HL-60 (cell line): ENCODE data around the gene RNF26.

ENCODE experiments used
- DNase-seq, 2 experiments: peaks; one replicate each; pipeline ENCODE4 v3.0.0-alpha.2; 2010 to 2020; ENCODE audit warnings: low read depth in 1 of 2, low spot score in 1 of 2
- H3K27ac ChIP-seq: fragments of 250-450 bp; sonication (Bioruptor Pico); replicated peaks from 2 replicates; pipeline ENCODE4 v1.5.1; 2020; ENCODE audit warnings: mild to moderate bottlenecking, moderate library complexity
- H3K27me3 ChIP-seq: fragments of 250-450 bp; sonication (Bioruptor Pico); 2 replicates; pipeline ENCODE4 v1.5.1; 2021; ENCODE audit warnings: mild to moderate bottlenecking, moderate library complexity; ENCODE audit not compliant: insufficient read depth, poor library complexity, severe bottlenecking
- H3K4me3 ChIP-seq: replicated peaks from 2 replicates; pipeline ENCODE4 v1.5.1; 2011; ENCODE audit warnings: mild to moderate bottlenecking, control low read depth, low read length; ENCODE audit not compliant: insufficient read depth
- CTCF ChIP-seq: IDR thresholded peaks from one replicate; pipeline ENCODE4 v1.5.1; 2011; ENCODE audit warnings: low read length, control low read depth, inconsistent platforms; ENCODE audit not compliant: insufficient read depth
- GABPA ChIP-seq: IDR thresholded peaks from 2 replicates; pipeline ENCODE4 v1.6.1; 2012; ENCODE audit warnings: low read depth
- POLR2AphosphoS5 ChIP-seq: IDR thresholded peaks from 2 replicates; pipeline ENCODE4 v1.6.1; 2012; ENCODE audit warnings: low read depth
- SPI1 ChIP-seq: IDR thresholded peaks from 2 replicates; pipeline ENCODE4 v1.6.1; 2012; ENCODE audit warnings: low read depth, mild to moderate bottlenecking, borderline replicate concordance
- TF ChIP-seq, protein P1 (sequence below): IDR thresholded peaks from 2 replicates; pipeline ENCODE4 v1.6.1; 2012; ENCODE audit warnings: low read depth; ENCODE audit not compliant: insufficient replicate concordance

RNF26 gene

DNA sequence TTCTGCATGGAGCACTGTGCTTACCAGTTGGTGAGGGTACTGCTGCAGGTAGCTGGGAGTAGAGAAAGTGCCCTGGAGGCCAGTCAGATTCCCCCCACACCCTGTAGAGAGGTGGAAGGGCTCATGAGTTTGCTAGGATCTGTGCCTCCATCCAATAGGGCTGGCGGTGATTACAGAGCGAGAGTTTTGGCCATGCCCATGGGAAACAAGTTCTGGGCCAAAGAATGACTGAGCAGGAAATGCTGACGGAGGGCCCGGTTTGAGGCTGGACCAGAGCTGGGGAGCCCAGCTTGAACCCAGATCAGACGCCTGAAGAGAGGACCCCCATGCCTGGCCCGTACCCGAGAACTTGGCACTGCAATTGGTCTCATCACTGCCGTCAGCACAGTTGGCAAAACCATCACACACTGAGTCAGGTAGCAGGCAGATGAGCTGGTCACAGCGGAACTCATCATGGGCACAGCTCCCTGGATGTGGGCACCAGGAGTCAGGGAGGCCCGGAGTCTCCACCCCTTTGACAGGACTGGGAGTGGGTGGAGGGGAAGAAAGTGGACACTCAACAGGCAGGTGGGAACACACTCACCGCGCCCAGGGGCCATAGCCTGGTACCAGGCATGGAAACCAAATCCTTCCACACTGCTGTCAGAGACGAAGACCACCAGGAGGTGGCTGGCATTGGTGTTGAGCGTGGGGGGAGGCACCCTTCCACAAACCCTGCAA is 10.1 kb downstream of the RNF26 start:
- H3K4me3 ChIP-seq: no peak overlapping the region
- TF ChIP-seq POLR2AphosphoS5 (no peak), CTCF (no peak), SPI1 (no peak), GABPA (no peak)
- TF ChIP-seq, protein P1, sequence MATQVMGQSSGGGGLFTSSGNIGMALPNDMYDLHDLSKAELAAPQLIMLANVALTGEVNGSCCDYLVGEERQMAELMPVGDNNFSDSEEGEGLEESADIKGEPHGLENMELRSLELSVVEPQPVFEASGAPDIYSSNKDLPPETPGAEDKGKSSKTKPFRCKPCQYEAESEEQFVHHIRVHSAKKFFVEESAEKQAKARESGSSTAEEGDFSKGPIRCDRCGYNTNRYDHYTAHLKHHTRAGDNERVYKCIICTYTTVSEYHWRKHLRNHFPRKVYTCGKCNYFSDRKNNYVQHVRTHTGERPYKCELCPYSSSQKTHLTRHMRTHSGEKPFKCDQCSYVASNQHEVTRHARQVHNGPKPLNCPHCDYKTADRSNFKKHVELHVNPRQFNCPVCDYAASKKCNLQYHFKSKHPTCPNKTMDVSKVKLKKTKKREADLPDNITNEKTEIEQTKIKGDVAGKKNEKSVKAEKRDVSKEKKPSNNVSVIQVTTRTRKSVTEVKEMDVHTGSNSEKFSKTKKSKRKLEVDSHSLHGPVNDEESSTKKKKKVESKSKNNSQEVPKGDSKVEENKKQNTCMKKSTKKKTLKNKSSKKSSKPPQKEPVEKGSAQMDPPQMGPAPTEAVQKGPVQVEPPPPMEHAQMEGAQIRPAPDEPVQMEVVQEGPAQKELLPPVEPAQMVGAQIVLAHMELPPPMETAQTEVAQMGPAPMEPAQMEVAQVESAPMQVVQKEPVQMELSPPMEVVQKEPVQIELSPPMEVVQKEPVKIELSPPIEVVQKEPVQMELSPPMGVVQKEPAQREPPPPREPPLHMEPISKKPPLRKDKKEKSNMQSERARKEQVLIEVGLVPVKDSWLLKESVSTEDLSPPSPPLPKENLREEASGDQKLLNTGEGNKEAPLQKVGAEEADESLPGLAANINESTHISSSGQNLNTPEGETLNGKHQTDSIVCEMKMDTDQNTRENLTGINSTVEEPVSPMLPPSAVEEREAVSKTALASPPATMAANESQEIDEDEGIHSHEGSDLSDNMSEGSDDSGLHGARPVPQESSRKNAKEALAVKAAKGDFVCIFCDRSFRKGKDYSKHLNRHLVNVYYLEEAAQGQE: no peak
- DNase-seq: no peak
- H3K27me3 ChIP-seq: peaks cover 24% of the 10 kb centered on the region
- H3K27ac ChIP-seq: no peak overlapping the region

DNA sequence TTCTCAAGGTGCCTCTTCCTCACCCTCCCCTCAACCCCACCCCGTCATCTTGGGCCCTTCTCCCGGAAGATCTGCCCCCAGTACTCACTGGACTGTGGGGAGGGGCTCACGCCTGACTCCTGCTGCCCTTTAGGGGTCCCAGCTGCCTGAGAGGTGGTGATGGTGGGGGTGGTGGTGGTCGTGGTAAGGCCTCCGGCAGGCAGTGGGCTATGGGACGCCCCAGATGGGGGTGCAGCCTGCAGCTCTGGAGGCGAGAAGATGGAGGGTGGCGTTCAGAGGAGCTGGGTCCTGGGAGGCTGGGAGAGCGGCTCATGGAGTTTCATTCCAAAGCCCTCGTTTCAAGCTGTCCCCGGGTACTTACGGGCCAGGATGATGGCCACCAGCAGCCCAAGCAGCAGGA is 11.4 kb downstream of the RNF26 start:
- H3K27me3 ChIP-seq: peaks cover 16% of the 10 kb centered on the region
- no peak overlapping the region for H3K27ac ChIP-seq
- no peak for DNase-seq
- TF ChIP-seq POLR2AphosphoS5: no peak
- no peak for TF ChIP-seq CTCF
- TF ChIP-seq, protein P1: no peak
- TF ChIP-seq GABPA: no peak
- TF ChIP-seq SPI1: no peak
- no peak overlapping the region for H3K4me3 ChIP-seq

GRCh38 chr11:119346605-119347004 is 12.3 kb downstream of the RNF26 start, which contains the start of gene MFRP:
Gene MFRP (minus strand): TSS chr11:119346705. CDS start chr11:119346513, 192 bp downstream.
- TF ChIP-seq, protein P1: no peak
- TF ChIP-seq CTCF (no peak), SPI1 (no peak), GABPA (no peak), POLR2AphosphoS5 (no peak)
- Histone ChIP-seq H3K27me3 (peaks cover 7% of the 10 kb centered on the region), H3K4me3 (no peak within 1 kb of the TSS), H3K27ac (no peak within 1 kb of the TSS)
- DNase-seq: no peak
